Effector memory CD4-positive, alpha-beta T cell (primary cell): ENCODE measurements around the gene CDX2.

ENCODE experiments used
- DNase-seq, 3 donors: peaks; one replicate each; pipeline ENCODE4 v3.0.0-alpha.2; 2020
- H3K27ac ChIP-seq: 2 replicates; pipeline ENCODE4 v1.7.0; 2013; ENCODE audit warnings: mild to moderate bottlenecking, low read length, moderate library complexity; ENCODE audit not compliant: insufficient read depth, poor library complexity, severe bottlenecking
- H3K27me3 ChIP-seq: replicated peaks from 2 replicates; pipeline ENCODE4 v1.7.0; 2013; ENCODE audit warnings: mild to moderate bottlenecking, low read length; ENCODE audit not compliant: insufficient read depth, control insufficient read depth, poor library complexity, severe bottlenecking
- H3K36me3 ChIP-seq: 2 replicates; pipeline ENCODE4 v1.7.0; 2013; ENCODE audit warnings: mild to moderate bottlenecking, low read length, moderate library complexity; ENCODE audit not compliant: control insufficient read depth, insufficient read depth
- H3K4me1 ChIP-seq: 2 replicates; pipeline ENCODE4 v1.7.0; 2013; ENCODE audit warnings: low read length, mild to moderate bottlenecking; ENCODE audit not compliant: control insufficient read depth, insufficient read depth, poor library complexity, severe bottlenecking
- H3K4me3 ChIP-seq: 2 replicates; pipeline ENCODE4 v1.7.0; 2013; ENCODE audit warnings: low read length, low read depth, mild to moderate bottlenecking; ENCODE audit not compliant: insufficient read depth, poor library complexity, severe bottlenecking
- H3K9me3 ChIP-seq: 2 replicates; pipeline ENCODE4 v1.7.0; 2013; ENCODE audit warnings: mild to moderate bottlenecking, low read length, moderate library complexity; ENCODE audit not compliant: control insufficient read depth

Gene CDX2

DNA sequence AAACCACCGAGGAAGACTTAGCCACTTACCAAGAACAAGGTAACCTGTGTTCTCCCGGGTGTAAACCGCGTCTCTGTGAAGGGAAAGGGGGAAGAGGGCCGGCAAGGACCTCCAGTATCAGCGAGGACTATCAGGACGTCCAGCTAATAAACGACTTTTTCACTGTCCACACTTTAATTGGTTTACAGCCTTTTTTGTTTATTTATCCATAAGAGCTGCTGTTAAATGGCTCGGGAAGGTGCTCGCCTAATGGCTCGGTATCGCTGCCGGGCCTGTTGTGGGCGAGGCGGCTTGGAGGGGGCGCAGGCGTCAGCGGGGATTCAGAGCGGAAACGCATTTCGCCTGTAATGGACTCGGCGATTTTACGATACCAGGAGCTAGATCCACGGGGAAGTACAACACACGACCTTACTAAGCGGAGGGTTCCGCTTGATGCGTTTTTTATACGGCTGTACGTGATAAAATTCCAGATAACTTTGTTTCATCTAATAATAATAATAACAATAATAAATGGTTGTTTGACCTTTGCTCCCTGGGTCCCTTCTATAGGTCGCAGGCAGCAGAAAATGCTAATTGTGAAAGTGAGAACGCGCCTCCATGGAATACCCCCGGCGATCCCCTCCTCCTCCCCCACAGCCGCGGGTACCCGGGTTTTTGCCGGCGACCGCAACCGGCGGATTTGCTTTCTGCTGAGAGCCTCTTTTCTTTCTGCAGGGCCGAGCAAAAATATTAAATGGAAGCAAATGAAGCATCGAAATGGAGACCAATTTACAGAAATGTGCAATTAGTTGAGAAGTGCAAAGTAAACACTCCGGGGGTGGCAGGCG is 51.8 kb downstream of the CDX2 start:
- DNase-seq = no peak
- Histone ChIP-seq H3K4me3 (no peak overlapping the region), H3K27me3 (peaks cover 47% of the 10 kb centered on the region), H3K27ac (no peak overlapping the region), H3K4me1 (peaks cover 25% of the 10 kb centered on the region), H3K9me3 (no peaks in the 10 kb centered on the region), H3K36me3 (no peaks in the 10 kb centered on the region)

DNA sequence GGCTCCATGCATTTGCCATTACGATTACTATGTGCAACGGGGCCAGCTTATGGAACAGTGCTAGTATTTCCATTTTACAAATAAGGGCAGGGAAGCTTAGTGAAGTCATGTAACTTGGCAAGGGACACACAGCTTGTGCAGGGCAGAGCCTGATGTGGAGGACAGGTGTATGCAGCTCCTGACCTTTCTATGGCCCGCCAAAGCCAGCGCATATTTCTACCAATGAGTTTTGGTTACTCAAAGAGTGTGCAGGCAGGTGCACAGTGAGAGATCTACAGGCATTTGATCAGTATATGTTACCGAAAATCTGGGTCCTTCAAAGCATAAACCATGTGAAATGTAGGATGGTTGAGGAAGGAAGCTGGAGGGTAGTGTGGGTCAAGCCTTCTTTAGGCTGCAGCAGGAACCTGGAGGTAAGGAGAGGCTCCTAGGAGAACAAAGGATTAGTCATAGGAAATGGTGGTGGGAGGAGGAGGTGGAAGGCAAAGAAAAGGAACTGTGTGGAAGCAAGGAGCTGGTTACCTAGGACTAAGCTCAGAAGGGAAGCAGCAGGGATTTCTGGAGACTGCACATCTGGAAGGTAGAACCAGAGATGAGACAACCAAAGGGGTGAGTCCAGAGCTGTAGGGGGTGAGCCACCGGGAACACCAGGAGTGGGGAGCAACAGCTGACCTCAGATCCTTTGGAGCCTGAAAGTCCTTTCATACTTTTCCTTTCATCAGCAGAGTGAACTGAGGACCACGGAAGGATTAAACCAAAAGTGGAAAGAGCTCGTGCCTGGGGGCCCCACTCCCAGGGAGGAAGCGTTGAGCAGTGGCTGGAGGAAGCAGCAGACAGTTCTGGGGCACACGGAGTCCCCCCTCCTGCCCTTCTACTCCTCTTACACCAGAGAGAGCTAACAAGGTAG is 53.6 kb downstream of the CDX2 start:
- Histone ChIP-seq H3K27me3 (peaks cover 33% of the 10 kb centered on the region), H3K27ac (no peak overlapping the region), H3K4me1 (peaks cover 21% of the 10 kb centered on the region), H3K9me3 (no peaks in the 10 kb centered on the region), H3K4me3 (no peak overlapping the region), H3K36me3 (no peaks in the 10 kb centered on the region)
- no peak for DNase-seq

DNA sequence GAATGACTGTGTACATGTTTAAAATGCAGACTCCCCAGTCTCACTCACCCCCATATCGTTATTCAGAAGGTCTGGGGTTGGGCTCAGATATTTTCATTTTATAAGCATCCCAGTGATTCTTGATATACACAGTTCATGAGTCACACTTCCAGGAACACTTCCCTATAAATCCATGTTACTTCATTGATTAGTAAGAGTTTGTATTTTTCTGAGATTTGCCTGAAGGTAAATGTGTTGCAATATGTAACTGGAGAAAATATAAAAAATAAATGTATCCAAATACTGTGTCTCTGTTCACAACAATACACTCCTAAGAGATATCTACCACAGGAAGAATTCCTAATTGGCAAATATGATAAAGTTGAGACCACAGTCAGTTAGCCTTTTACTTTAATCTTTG is 56.0 kb downstream of the CDX2 start:
- peaks cover 14% of the 10 kb centered on the region for H3K27me3 ChIP-seq
- no peaks in the 10 kb centered on the region for H3K36me3 ChIP-seq
- H3K9me3 ChIP-seq = no peaks in the 10 kb centered on the region
- no peak overlapping the region for H3K4me3 ChIP-seq
- no peak overlapping the region for H3K27ac ChIP-seq
- H3K4me1 ChIP-seq = peaks cover 12% of the 10 kb centered on the region
- DNase-seq = no peak

DNA sequence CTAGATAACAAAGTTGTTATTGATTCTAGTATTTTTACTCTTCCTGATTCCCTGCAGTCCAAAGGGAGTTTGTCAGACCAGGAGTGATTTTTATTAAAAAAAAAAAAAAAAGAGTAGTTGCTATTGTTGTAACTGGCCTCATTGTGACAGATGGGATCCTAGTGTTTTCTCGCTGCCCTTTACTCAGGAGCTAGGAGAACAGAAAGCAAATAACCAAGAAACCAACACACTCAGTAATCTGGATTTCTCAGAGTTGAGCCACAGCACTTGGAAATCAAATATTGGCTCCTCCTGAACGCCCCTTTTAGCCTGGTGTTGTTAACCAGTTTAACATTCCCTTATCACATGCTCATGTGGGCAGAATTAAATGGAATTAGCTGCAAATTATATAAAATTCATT is 57.6 kb downstream of the CDX2 start:
- H3K4me3 ChIP-seq = no peak overlapping the region
- no peaks in the 10 kb centered on the region for H3K9me3 ChIP-seq
- H3K4me1 ChIP-seq = no peaks in the 10 kb centered on the region
- H3K27me3 ChIP-seq = no peaks in the 10 kb centered on the region
- DNase-seq = no peak
- no peak overlapping the region for H3K27ac ChIP-seq
- no peaks in the 10 kb centered on the region for H3K36me3 ChIP-seq
